Heart left ventricle (tissue), 16 donors: ENCODE results near the gene ERBB4. TPM values are rescaled to one million over a fixed set of nuclear protein-coding genes. Genes with fewer than 3 reads are reported as not detected.

Experiments
- ATAC-seq, 4 donors: fragments of 200-7000 bp; cut with Tn5 transposase; one replicate each; pipeline ENCODE4 v1.9.1; 2020 to 2022; ENCODE audit warnings: moderate library complexity in 4 of 4, mild to moderate bottlenecking in 3 of 4, moderate number of reproducible peaks in 1 of 4
- DNase-seq, 5 donors: peaks; one replicate each; pipeline ENCODE4 v3.0.0-alpha.2; 2020
- H3K27ac ChIP-seq, 12 donors: fragments of 200-600 bp; sonication (generic) in 4 of 12; one replicate each; pipeline versions ENCODE4 v1.5.0 to v1.8.0; 2016 to 2022; ENCODE audit warnings: mild to moderate bottlenecking in 2 of 12
- H3K27me3 ChIP-seq, 9 donors: fragments of 200-600 bp; sonication (generic) in 2 of 9; one replicate each; pipeline versions ENCODE4 v1.5.1 to v1.8.0; 2016 to 2022; ENCODE audit warnings: mild to moderate bottlenecking in 3 of 9
- H3K36me3 ChIP-seq, 9 donors: fragments of 200-600 bp; sonication (generic) in 2 of 9; one replicate each; pipeline versions ENCODE4 v1.5.0 to v1.8.0; 2018 to 2022; ENCODE audit warnings: mild to moderate bottlenecking in 2 of 9
- H3K4me1 ChIP-seq, 12 donors: fragments of 200-600 bp; sonication (generic) in 4 of 12; one replicate each; pipeline versions ENCODE4 v1.5.0 to v1.8.0; 2016 to 2022; ENCODE audit warnings: mild to moderate bottlenecking in 3 of 12
- H3K4me3 ChIP-seq, 12 donors: fragments of 200-600 bp; sonication (generic) in 4 of 12; one replicate each; pipeline versions ENCODE4 v1.5.0 to v1.8.0; 2017 to 2022; ENCODE audit warnings: mild to moderate bottlenecking in 9 of 12, moderate library complexity in 4 of 12
- H3K9me3 ChIP-seq, 12 donors: fragments of 200-600 bp; sonication (generic) in 4 of 12; one replicate each; pipeline versions ENCODE4 v1.5.0 to v1.8.0; 2016 to 2022; ENCODE audit warnings: mild to moderate bottlenecking in 1 of 12
- POLR2A ChIP-seq, 2 donors: fragments of 450-650 bp; IDR thresholded peaks; one replicate each; pipeline ENCODE4 v1.6.1; 2017; ENCODE audit warnings: antibody characterized with exemption in 2 of 2, mild to moderate bottlenecking in 2 of 2, moderate library complexity in 2 of 2
- WGBS, 4 donors: extraction: QIAGEN DNeasy Blood & Tissue Kit in 2 of 4; methylation state at CpG; one replicate each; pipeline versions ENCODE4 v1.1.5 to v1.1.7; 2013 to 2018; 5-methylcytosine and 5-hydroxymethylcytosine counted together
- intact Hi-C, 10 donors: fragments of 100-400 bp; cut with DNase I; formaldehyde crosslinking; loops; one replicate each; pipeline versions ENCODE4 v1.11.1 to v1.14.2; 2022
- polyA plus RNA-seq, 2 donors: library from polyadenylated mRNA; stranded (reverse); fragments of 200-250 nt; gene quantifications; one replicate each; pipeline ENCODE4 v1.2.3, GENCODE V29; 2013
- total RNA-seq, 9 donors: library from RNA; depleted of rRNA in 2 of 9; stranded (reverse); fragments of >200 nt in 2 of 9; fragmentation: NEBNext Ultra II Directional in 3 of 9; extraction: Animal tissue kit (Norgen Biotek cat#: 25700) in 3 of 9; gene quantifications; one replicate each; pipeline versions ENCODE4 v1.1.0 to v1.2.4, GENCODE V29; 2016 to 2023
- TF ChIP-seq, protein P1 (sequence below), 12 donors: fragments of 200-600 bp; sonication (generic) in 4 of 12; IDR thresholded peaks; one replicate each; pipeline versions ENCODE4 v1.5.0 to v1.8.0; 2018 to 2022; ENCODE audit warnings: antibody characterized with exemption in 12 of 12, mild to moderate bottlenecking in 5 of 12
- donor health status: ischemic (EF 13 %, LVEDD 7.1; RV severe dilation, severe dysfunction).
- donor health status: healthy with polysubstance abuse.
- donor health status: DM: no; HTN: yes; CAD: no.
- donor health status: DM: no; HTN: no; CAD: no.
- donor health status: ischemic (EF 25% LVEDD 6.9; RV normal size, moderate dysfunction).
- donor health status: ischemic (EF 25% LVEDD 5.7; RV mildly dilated, moderate dysfunction).
- donor health status: healthy.
- donor health status: DM: yes; HTN: yes; CAD: no.
- donor health status: ischemic (EF 35%, LVEDD 5.7; RV mildly dilated, moderate dysfunction).
- donor health status: nonischemic (EF 11% LVEDD 7.7; RV severe dilation, severe dysfunction).
- donor health status: DM: yes; HTN: yes; CAD: no.
- donor health status: PGD.
- donor health status: ischemic (EF 29% LVEDD 5.4; RV normal size, mild dysfunction).
- donor health status: nonischemic (EF 23%, LVEDD 6.1; RV moderate dilation, normal function).

ERBB4 gene
- total and polyA plus RNA-seq, 11 donors: 1.3 to 29.5 (median 11.7) TPM

DNA sequence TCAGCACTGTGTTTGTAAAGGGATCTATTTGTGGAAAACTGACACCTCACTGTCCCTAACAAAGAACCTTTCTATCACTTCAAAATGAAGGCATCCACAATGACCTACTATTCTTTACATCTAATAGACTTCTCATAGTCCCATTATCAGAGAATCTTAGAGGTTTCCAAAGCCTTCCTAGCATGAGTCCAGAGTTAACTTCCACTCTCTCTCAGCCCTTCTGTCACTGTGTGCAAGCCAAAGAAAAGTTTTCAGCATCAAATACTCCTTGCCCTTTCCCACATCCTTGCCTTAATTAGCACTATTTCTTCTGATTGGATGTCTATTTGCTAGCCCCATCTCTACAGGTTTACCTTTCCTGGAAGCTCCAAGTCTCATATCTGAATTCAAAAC, 178.5 kb downstream of the ERBB4 start:
- Histone ChIP-seq H3K27me3 (no peaks in the 10 kb centered on the region), H3K27ac (no peak overlapping the region), H3K9me3 (no peaks in the 10 kb centered on the region), H3K4me1 (peaks cover 0 to 8% (median 0%) of the 10 kb centered on the region in 12 donors), H3K36me3 (no peaks in the 10 kb centered on the region), H3K4me3 (no peak overlapping the region)
- DNase-seq (no peak), ATAC-seq (no peak)
- intact Hi-C loops: no loop called here
- TF ChIP-seq, protein P1, sequence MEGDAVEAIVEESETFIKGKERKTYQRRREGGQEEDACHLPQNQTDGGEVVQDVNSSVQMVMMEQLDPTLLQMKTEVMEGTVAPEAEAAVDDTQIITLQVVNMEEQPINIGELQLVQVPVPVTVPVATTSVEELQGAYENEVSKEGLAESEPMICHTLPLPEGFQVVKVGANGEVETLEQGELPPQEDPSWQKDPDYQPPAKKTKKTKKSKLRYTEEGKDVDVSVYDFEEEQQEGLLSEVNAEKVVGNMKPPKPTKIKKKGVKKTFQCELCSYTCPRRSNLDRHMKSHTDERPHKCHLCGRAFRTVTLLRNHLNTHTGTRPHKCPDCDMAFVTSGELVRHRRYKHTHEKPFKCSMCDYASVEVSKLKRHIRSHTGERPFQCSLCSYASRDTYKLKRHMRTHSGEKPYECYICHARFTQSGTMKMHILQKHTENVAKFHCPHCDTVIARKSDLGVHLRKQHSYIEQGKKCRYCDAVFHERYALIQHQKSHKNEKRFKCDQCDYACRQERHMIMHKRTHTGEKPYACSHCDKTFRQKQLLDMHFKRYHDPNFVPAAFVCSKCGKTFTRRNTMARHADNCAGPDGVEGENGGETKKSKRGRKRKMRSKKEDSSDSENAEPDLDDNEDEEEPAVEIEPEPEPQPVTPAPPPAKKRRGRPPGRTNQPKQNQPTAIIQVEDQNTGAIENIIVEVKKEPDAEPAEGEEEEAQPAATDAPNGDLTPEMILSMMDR (IDR thresholded peaks at IDR 0.05): no peak
- TF ChIP-seq POLR2A (IDR thresholded peaks at IDR 0.05): no peak

DNA sequence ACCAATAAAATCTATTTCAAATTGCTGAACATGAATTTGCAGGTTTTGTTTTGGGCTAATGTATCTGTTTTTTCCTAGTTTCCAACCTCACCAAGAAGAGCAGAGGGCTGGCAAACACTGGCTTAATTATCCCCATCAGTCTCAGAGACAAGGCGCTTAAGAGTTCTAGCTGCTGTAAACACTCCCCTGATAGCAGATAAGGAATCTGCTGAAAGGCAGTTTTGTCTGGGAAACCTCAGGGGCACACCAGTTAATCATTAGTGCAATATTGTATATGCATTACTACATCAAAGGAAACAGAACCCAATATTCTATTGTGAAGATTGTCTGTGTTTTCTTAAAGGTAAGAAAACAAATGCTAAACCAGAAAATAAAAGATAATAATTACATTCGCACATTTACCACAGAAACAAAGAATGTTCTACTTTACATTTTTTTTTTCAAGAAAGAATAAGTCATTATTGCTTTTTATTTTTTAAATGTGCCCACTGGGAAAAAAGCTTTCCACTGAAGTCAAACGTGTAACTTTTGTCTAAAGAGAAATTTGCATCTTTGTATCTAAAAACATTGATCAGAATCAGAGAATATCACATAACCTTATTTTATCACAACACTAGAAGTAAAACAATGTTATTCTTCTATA, 179.1 kb downstream of the ERBB4 start:
- ATAC-seq (no peak), DNase-seq (no peak)
- TF ChIP-seq POLR2A (IDR thresholded peaks at IDR 0.05): no peak
- TF ChIP-seq, protein P1 (IDR thresholded peaks at IDR 0.05): no peak
- Histone ChIP-seq H3K36me3 (no peaks in the 10 kb centered on the region), H3K27me3 (no peaks in the 10 kb centered on the region), H3K27ac (no peak overlapping the region), H3K4me1 (peaks cover 0 to 8% (median 0%) of the 10 kb centered on the region in 12 donors), H3K9me3 (no peaks in the 10 kb centered on the region), H3K4me3 (no peak overlapping the region)
- intact Hi-C loops: loop anchor here in 1 of 10 donors (10.0 kb wide), 1 partner anchor 175 kb away; the partner anchor contains the start of gene ERBB4
- 33 to 46% (median 38%) methylated on average over 3 of the region's 3 CpGs for WGBS, 4 donors

DNA sequence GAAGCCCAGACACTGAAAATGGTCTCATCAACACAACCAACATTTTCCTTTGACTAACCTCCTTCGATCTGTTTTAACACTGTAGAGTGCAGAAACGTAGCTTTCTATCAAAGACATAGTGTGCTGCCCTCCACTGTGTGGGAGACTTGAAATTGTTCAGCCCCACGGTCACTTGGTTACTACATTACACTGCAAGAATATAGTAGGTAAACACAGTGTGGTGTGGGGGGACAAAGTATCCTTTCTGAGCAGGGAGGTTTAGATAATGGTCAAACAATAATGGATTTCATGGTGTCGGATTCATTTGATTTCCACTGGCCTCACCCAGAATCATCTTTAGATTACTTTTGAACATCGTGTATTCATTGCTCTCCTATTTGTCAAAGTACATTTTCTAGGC, 181.0 kb downstream of the ERBB4 start:
- Histone ChIP-seq H3K36me3 (no peaks in the 10 kb centered on the region), H3K4me3 (no peak overlapping the region), H3K27me3 (no peaks in the 10 kb centered on the region), H3K9me3 (no peaks in the 10 kb centered on the region), H3K4me1 (peaks cover 0 to 8% (median 0%) of the 10 kb centered on the region in 12 donors), H3K27ac (no peak overlapping the region)
- TF ChIP-seq POLR2A (IDR thresholded peaks at IDR 0.05): no peak
- TF ChIP-seq, protein P1 (IDR thresholded peaks at IDR 0.05): no peak
- no peak for DNase-seq
- intact Hi-C loops: loop anchor here in 1 of 10 donors (10.0 kb wide), 1 partner anchor 177 kb away; the partner anchor contains the start of gene ERBB4
- 50 to 70% (median 59%) methylated on average over 5 of the region's 5 CpGs for WGBS, 4 donors
- peak in 1 of 4 donors; percentile 36 for ATAC-seq

DNA sequence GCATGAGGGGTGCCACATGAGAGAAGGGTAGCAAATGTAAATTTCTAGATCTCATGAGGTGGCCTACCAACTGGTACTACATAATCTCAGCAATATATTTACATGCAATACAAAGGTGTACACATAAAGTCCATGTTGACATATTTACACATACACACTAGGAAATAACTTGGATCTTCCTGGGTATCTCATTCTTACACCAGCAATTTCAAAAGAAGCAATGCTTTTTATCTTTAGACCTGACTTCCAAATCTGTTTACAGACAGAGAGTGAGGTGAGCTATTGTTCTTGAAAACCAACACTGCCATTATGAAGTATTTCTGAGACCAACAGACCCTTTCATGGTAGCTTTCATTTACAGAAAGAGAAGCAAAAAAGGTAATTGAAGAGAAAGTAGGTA, 184.2 kb downstream of the ERBB4 start:
- ATAC-seq: no peak
- Histone ChIP-seq H3K4me1 (peaks cover 0 to 8% (median 0%) of the 10 kb centered on the region in 12 donors), H3K27ac (no peak overlapping the region), H3K36me3 (no peaks in the 10 kb centered on the region), H3K4me3 (no peak overlapping the region), H3K9me3 (no peaks in the 10 kb centered on the region), H3K27me3 (no peaks in the 10 kb centered on the region)
- intact Hi-C loops: loop anchor here in 1 of 10 donors (10.0 kb wide), 1 partner anchor 180 kb away; the partner anchor contains the start of gene ERBB4
- TF ChIP-seq POLR2A (IDR thresholded peaks at IDR 0.05): no peak
- TF ChIP-seq, protein P1 (IDR thresholded peaks at IDR 0.05): no peak
- no peak for DNase-seq
